Hepatocyte (in vitro differentiated cells): ENCODE results near the gene PTPRK. TPM values are rescaled to one million over a fixed set of nuclear protein-coding genes. Genes with fewer than 3 reads are reported as not detected.

Source experiments
- DNase-seq: peaks from one replicate; pipeline ENCODE4 v3.0.0-alpha.2; 2016; ENCODE audit warnings: low spot score
- H2AFZ ChIP-seq: fragments of 200-600 bp; sonication (generic); 2 replicates; pipeline ENCODE4 v1.6.0; 2016; ENCODE audit warnings: antibody characterized with exemption, mild to moderate bottlenecking
- H3K27ac ChIP-seq: fragments of 200-600 bp; sonication (generic); 2 replicates; pipeline ENCODE4 v1.5.1; 2016; ENCODE audit warnings: mild to moderate bottlenecking
- H3K27me3 ChIP-seq: fragments of 200-600 bp; sonication (generic); 2 replicates; pipeline ENCODE4 v1.6.1; 2016
- H3K36me3 ChIP-seq: fragments of 200-600 bp; sonication (generic); replicated peaks from 2 replicates; pipeline ENCODE4 v1.5.1; 2016; ENCODE audit warnings: low read depth; ENCODE audit not compliant: insufficient read depth
- H3K4me1 ChIP-seq: fragments of 200-600 bp; sonication (generic); 2 replicates; pipeline ENCODE4 v1.5.1; 2016; ENCODE audit warnings: mild to moderate bottlenecking, moderate library complexity; ENCODE audit not compliant: insufficient read depth
- H3K4me2 ChIP-seq: fragments of 200-600 bp; sonication (generic); 2 replicates; pipeline ENCODE4 v1.6.0; 2016
- H3K4me3 ChIP-seq: fragments of 200-600 bp; sonication (generic); 2 replicates; pipeline ENCODE4 v1.5.1; 2016; ENCODE audit warnings: mild to moderate bottlenecking
- H3K79me2 ChIP-seq: fragments of 200-600 bp; sonication (generic); 2 replicates; pipeline ENCODE4 v1.6.0; 2017; ENCODE audit warnings: mild to moderate bottlenecking
- H3K9me2 ChIP-seq: fragments of 200-600 bp; sonication (generic); replicated peaks from 2 replicates; pipeline ENCODE4 v1.6.0; 2017; ENCODE audit warnings: mild to moderate bottlenecking; ENCODE audit not compliant: insufficient read depth
- H3K9me3 ChIP-seq: fragments of 200-600 bp; sonication (generic); 2 replicates; pipeline ENCODE4 v1.5.1; 2016; ENCODE audit warnings: low read depth, mild to moderate bottlenecking
- H4K20me1 ChIP-seq: fragments of 200-600 bp; sonication (generic); 2 replicates; pipeline ENCODE4 v1.6.0; 2016; ENCODE audit warnings: mild to moderate bottlenecking; ENCODE audit not compliant: insufficient read depth, poor library complexity, severe bottlenecking
- EZH2 ChIP-seq: fragments of 200-600 bp; sonication (generic); IDR thresholded peaks from 2 replicates; pipeline ENCODE4 v1.6.1; 2016; ENCODE audit warnings: antibody characterized with exemption, mild to moderate bottlenecking, borderline replicate concordance
- EZH2phosphoT487 ChIP-seq: fragments of 200-600 bp; sonication (generic); IDR thresholded peaks from one replicate; pipeline ENCODE4 v1.6.1; 2018; ENCODE audit warnings: antibody characterized with exemption, mild to moderate bottlenecking, low read depth, moderate library complexity; ENCODE audit not compliant: unreplicated experiment, severe bottlenecking
- WGBS: methylation state at CpG from one replicate; pipeline ENCODE4 v1.1.6; 2016; ENCODE audit warnings: low lambda C conversion rate; ENCODE audit errors: missing lambda C conversion rate; 5-methylcytosine and 5-hydroxymethylcytosine counted together
- polyA plus RNA-seq: library from polyadenylated mRNA; unstranded; fragments of >200 nt; fragmentation: Nextera tagmentation; extraction: Ambion mirVana; gene quantifications from 2 replicates; pipeline ENCODE4 v1.2.1, GENCODE V29; 2016
- total RNA-seq: library from RNA; depleted of rRNA; stranded (reverse); fragments of >200 nt; gene quantifications from 2 replicates; pipeline ENCODE4 v1.2.3, GENCODE V29; 2014
- TF ChIP-seq, protein P1 (sequence below): fragments of 200-600 bp; sonication (generic); IDR thresholded peaks from 2 replicates; pipeline ENCODE4 v1.5.1; 2016; ENCODE audit warnings: antibody characterized with exemption, mild to moderate bottlenecking; ENCODE audit not compliant: poor library complexity

Gene PTPRK
- total and polyA plus RNA-seq, 2 experiments from 2014 or later = 42.0 to 80.2 TPM

GRCh38 chr6:128558924-128559323 is 38.5 kb upstream of the PTPRK start:
- no peaks in the 10 kb centered on the region for H3K27me3 ChIP-seq
- DNase-seq = no peak
- no peaks in the 10 kb centered on the region for H4K20me1 ChIP-seq
- no peaks in the 10 kb centered on the region for H3K9me2 ChIP-seq
- H3K79me2 ChIP-seq = no peaks in the 10 kb centered on the region
- no peak overlapping the region for H3K4me2 ChIP-seq
- H3K27ac ChIP-seq = no peak overlapping the region
- no peak overlapping the region for H2AFZ ChIP-seq
- H3K4me3 ChIP-seq = no peak overlapping the region
- TF ChIP-seq, protein P1, sequence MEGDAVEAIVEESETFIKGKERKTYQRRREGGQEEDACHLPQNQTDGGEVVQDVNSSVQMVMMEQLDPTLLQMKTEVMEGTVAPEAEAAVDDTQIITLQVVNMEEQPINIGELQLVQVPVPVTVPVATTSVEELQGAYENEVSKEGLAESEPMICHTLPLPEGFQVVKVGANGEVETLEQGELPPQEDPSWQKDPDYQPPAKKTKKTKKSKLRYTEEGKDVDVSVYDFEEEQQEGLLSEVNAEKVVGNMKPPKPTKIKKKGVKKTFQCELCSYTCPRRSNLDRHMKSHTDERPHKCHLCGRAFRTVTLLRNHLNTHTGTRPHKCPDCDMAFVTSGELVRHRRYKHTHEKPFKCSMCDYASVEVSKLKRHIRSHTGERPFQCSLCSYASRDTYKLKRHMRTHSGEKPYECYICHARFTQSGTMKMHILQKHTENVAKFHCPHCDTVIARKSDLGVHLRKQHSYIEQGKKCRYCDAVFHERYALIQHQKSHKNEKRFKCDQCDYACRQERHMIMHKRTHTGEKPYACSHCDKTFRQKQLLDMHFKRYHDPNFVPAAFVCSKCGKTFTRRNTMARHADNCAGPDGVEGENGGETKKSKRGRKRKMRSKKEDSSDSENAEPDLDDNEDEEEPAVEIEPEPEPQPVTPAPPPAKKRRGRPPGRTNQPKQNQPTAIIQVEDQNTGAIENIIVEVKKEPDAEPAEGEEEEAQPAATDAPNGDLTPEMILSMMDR = no peak
- TF ChIP-seq EZH2phosphoT487 (no peak), EZH2 (no peak)
- 32% methylated on average over 2 of the region's 2 CpGs for WGBS
- H3K9me3 ChIP-seq = no peaks in the 10 kb centered on the region
- no peaks in the 10 kb centered on the region for H3K36me3 ChIP-seq
- peaks cover 4% of the 10 kb centered on the region for H3K4me1 ChIP-seq

GRCh38 chr6:128558021-128558420 is 37.6 kb upstream of the PTPRK start:
- TF ChIP-seq EZH2phosphoT487 = no peak
- TF ChIP-seq, protein P1 = no peak
- no peak for TF ChIP-seq EZH2
- no peak for DNase-seq
- 89% methylated on average over 2 of the region's 2 CpGs for WGBS
- Histone ChIP-seq H2AFZ (no peak overlapping the region), H3K79me2 (no peaks in the 10 kb centered on the region), H3K9me2 (no peaks in the 10 kb centered on the region), H3K36me3 (no peaks in the 10 kb centered on the region), H3K9me3 (no peaks in the 10 kb centered on the region), H4K20me1 (no peaks in the 10 kb centered on the region), H3K4me1 (peaks cover 4% of the 10 kb centered on the region), H3K27me3 (no peaks in the 10 kb centered on the region), H3K4me3 (no peak overlapping the region), H3K4me2 (no peak overlapping the region), H3K27ac (no peak overlapping the region)

DNA sequence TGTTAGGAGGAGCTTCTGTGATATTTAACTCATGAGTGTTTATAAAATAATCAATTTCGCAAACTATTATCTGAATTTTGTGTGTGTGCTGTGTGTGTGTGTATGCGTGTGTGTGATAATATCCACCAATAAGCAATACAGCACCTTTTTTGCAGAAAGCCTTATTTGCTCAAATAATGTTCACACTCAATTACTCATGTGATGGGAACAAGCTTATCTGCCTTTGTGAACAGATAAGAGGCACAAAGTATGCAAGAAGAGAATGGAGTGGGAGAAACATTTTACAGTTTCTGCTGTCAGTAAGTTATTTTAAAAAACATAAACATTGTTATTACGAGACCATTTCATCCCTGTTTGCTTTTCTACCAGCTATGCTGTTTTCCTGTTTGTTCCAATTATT is 36.7 kb upstream of the PTPRK start:
- H3K4me3 ChIP-seq = no peak overlapping the region
- no peaks in the 10 kb centered on the region for H3K9me3 ChIP-seq
- WGBS = 40% methylated on average over 3 of the region's 3 CpGs
- no peak overlapping the region for H2AFZ ChIP-seq
- H3K27ac ChIP-seq = no peak overlapping the region
- DNase-seq = no peak
- peaks cover 4% of the 10 kb centered on the region for H3K4me1 ChIP-seq
- TF ChIP-seq, protein P1 = no peak
- TF ChIP-seq EZH2phosphoT487 = no peak
- no peak for TF ChIP-seq EZH2
- H3K4me2 ChIP-seq = peak overlapping the region; percentile 36
- H3K36me3 ChIP-seq = no peaks in the 10 kb centered on the region
- H3K27me3 ChIP-seq = no peaks in the 10 kb centered on the region
- H3K9me2 ChIP-seq = no peaks in the 10 kb centered on the region
- H3K79me2 ChIP-seq = no peaks in the 10 kb centered on the region
- H4K20me1 ChIP-seq = no peaks in the 10 kb centered on the region

- TF ChIP-seq EZH2phosphoT487 = no peak
- TF ChIP-seq, protein P1 = peak; percentile 24
- no peak overlapping the region for H3K4me3 ChIP-seq
- peaks cover 4% of the 10 kb centered on the region for H3K4me1 ChIP-seq
- no peak overlapping the region for H2AFZ ChIP-seq
- DNase-seq = no peak
- H3K4me2 ChIP-seq = no peak overlapping the region
- no peaks in the 10 kb centered on the region for H3K27me3 ChIP-seq
- no peaks in the 10 kb centered on the region for H4K20me1 ChIP-seq
- 76% methylated on average over 2 of the region's 2 CpGs for WGBS
- no peaks in the 10 kb centered on the region for H3K9me3 ChIP-seq
- H3K36me3 ChIP-seq = no peaks in the 10 kb centered on the region
- H3K27ac ChIP-seq = no peak overlapping the region
- no peaks in the 10 kb centered on the region for H3K79me2 ChIP-seq
- H3K9me2 ChIP-seq = no peaks in the 10 kb centered on the region
Measured at GRCh38 chr6:128554302-128554701, 33.9 kb upstream of the PTPRK start.
